ENCODE measurements around the gene MAST4. TPM values are rescaled to one million over a fixed set of nuclear protein-coding genes. Genes with fewer than 3 reads are reported as not detected.

MAST4 gene
- total RNA-seq, 1 donor from 2014 or later, result 19.0 TPM

GRCh38 chr5:67053229-67053628, 457.0 kb downstream of the MAST4 start:
- no peak overlapping the region for H3K27ac Mint-ChIP-seq
- intact Hi-C loops (cut with micrococcal nuclease), result no loop called here
- no peaks in the 10 kb centered on the region for H3K27me3 Mint-ChIP-seq (ENCODE audit: insufficient read depth)
- H3K4me1 Mint-ChIP-seq (ENCODE audit: low read depth), result peaks cover 15% of the 10 kb centered on the region
- H3K36me3 Mint-ChIP-seq (ENCODE audit: low read depth), result peaks cover 11% of the 10 kb centered on the region
- H3K4me3 Mint-ChIP-seq, result no peak overlapping the region
- no peak for DNase-seq (ENCODE audit: low spot score)
- H3K9me3 Mint-ChIP-seq, result no peaks in the 10 kb centered on the region

- no peak overlapping the region for H3K4me3 Mint-ChIP-seq
- no peak for DNase-seq (ENCODE audit: low spot score)
- H3K27ac Mint-ChIP-seq, result no peak overlapping the region
- H3K9me3 Mint-ChIP-seq, result no peaks in the 10 kb centered on the region
- H3K4me1 Mint-ChIP-seq (ENCODE audit: low read depth), result peaks cover 6% of the 10 kb centered on the region
- H3K27me3 Mint-ChIP-seq (ENCODE audit: insufficient read depth), result no peaks in the 10 kb centered on the region
- intact Hi-C loops (cut with micrococcal nuclease), result no loop called here
- H3K36me3 Mint-ChIP-seq (ENCODE audit: low read depth), result peaks cover 18% of the 10 kb centered on the region
Measured at GRCh38 chr5:67058998-67059743, 463.0 kb downstream of the MAST4 start.

DNA sequence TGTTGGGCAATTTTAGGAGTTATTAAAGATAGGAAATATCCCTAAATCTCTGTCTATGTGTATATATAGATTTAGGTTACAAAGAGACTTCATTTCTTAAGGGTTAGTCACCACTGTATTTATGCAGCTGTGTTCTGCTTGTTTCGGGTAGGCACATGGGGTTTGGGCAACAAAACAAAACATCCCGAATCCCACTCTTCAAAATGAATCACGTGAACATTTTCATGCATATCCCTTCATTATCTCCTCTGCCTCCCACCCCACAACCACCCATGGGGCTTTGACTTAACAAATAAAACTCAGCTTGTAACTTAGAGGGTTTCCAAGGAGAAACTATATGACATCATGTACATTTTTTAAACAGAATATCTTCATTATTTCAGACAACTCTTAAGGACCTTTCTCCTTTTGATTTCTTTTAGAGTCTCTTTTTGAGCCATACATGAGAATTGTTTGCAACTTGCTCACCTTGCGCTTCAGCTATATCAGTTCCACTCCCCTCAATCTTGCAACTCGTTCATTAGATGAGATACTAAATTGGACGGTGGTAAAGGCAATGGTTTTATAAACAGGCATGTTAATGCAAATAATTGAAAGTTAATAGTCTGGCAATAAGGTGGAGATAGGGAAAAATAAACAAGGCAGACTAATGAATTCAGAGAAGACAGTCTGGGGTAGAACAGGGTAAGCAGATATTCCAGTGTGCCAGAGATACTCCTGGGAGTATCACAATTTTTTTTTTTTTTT, 463.7 kb downstream of the MAST4 start:
- Mint-ChIP-seq H3K36me3 (ENCODE audit: low read depth) (peaks cover 17% of the 10 kb centered on the region), H3K27me3 (ENCODE audit: insufficient read depth) (no peaks in the 10 kb centered on the region), H3K27ac (no peak overlapping the region), H3K4me1 (ENCODE audit: low read depth) (peaks cover 7% of the 10 kb centered on the region), H3K9me3 (no peaks in the 10 kb centered on the region), H3K4me3 (no peak overlapping the region)
- intact Hi-C loops (cut with micrococcal nuclease), result no loop called here
- no peak for DNase-seq (ENCODE audit: low spot score)

DNA sequence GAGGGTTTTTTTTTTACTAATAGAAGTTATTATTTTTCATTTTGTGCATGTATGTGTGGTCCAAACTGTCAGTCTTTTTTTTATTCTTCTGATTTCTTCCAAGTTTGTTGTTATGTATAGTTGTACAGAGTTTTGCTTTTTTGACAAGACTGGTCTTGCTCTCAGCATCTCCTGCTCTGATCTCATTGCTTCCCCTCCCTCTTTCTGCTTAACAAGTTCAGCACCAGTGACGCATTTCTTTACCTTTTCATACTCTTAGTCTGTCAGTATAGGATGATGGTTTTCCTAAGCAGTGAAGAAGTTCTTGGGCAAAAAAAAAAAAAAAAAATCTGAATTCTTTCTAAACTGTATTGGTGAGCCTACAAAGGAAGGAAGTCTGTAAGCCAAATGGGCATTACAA, 465.3 kb downstream of the MAST4 start:
- H3K9me3 Mint-ChIP-seq, result no peaks in the 10 kb centered on the region

DNA sequence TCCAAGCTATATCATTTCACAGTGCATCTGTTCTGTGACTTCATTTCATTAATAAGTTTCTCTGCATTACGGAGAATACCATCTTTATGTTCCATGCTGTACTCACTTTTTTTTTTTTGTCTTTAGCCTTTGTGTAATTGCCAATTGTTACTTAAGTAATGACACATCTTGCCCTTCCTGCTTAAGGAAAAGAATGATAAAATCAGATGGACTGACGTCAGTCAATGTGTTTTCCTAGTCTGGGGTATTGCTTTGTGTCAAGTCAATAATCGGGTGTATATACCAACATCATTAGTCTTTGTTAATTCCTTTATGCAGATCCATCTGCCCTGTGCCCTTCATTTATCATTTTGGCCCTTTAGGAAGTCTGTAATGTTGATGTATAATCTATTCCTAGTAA, 466.9 kb downstream of the MAST4 start:
- no peak for DNase-seq (ENCODE audit: low spot score)
- H3K27ac Mint-ChIP-seq, result no peak overlapping the region
- H3K4me1 Mint-ChIP-seq (ENCODE audit: low read depth), result peaks cover 22% of the 10 kb centered on the region
- peaks cover 17% of the 10 kb centered on the region for H3K36me3 Mint-ChIP-seq (ENCODE audit: low read depth)
- no peaks in the 10 kb centered on the region for H3K27me3 Mint-ChIP-seq (ENCODE audit: insufficient read depth)
- intact Hi-C loops (cut with micrococcal nuclease), result no loop called here
- H3K4me3 Mint-ChIP-seq, result no peak overlapping the region
- no peaks in the 10 kb centered on the region for H3K9me3 Mint-ChIP-seq

More for the DNA sequence above, 465.3 kb downstream of the MAST4 start:
- Mint-ChIP-seq H3K36me3 (ENCODE audit: low read depth) (peaks cover 14% of the 10 kb centered on the region), H3K27ac (no peak overlapping the region), H3K4me3 (no peak overlapping the region), H3K27me3 (ENCODE audit: insufficient read depth) (no peaks in the 10 kb centered on the region), H3K4me1 (ENCODE audit: low read depth) (peaks cover 18% of the 10 kb centered on the region)
- intact Hi-C loops (cut with micrococcal nuclease), result no loop called here
- no peak for DNase-seq (ENCODE audit: low spot score)

DNA sequence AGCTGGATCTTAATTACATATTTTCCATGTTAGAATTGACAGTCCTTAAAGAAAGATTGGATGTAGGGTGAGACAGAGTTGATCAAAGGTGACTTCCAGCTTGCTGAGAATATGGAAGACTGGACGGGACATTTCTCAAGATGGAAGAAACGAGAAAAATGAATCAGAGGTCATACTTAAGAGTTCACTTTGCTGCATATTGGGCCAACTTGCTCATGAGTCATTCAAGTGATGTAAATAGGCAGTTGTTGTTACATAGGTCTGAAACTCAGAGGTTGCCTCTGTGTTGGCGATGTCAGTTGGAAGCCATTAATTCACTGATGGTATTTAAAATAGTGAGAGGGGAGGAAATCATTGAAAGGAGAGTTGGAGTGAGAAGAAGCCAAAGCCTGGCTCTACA, 467.6 kb downstream of the MAST4 start:
- intact Hi-C loops (cut with micrococcal nuclease), result no loop called here
- Mint-ChIP-seq H3K4me3 (no peak overlapping the region), H3K9me3 (no peaks in the 10 kb centered on the region), H3K4me1 (ENCODE audit: low read depth) (peaks cover 22% of the 10 kb centered on the region), H3K27me3 (ENCODE audit: insufficient read depth) (no peaks in the 10 kb centered on the region), H3K27ac (no peak overlapping the region), H3K36me3 (ENCODE audit: low read depth) (peaks cover 20% of the 10 kb centered on the region)
- DNase-seq (ENCODE audit: low spot score), result no peak

- peak overlapping the region; percentile 3 for H3K27ac Mint-ChIP-seq
- no peaks in the 10 kb centered on the region for H3K9me3 Mint-ChIP-seq
- no peaks in the 10 kb centered on the region for H3K27me3 Mint-ChIP-seq (ENCODE audit: insufficient read depth)
- peaks cover 19% of the 10 kb centered on the region for H3K36me3 Mint-ChIP-seq (ENCODE audit: low read depth)
- no peak for DNase-seq (ENCODE audit: low spot score)
- peaks cover 22% of the 10 kb centered on the region for H3K4me1 Mint-ChIP-seq (ENCODE audit: low read depth)
- intact Hi-C loops (cut with micrococcal nuclease), result loop anchor here (1.0 kb wide), 1 partner anchor 61 kb away; no protein-coding TSS in a partner anchor
- no peak overlapping the region for H3K4me3 Mint-ChIP-seq
Measured at GRCh38 chr5:67065237-67065636, 469.0 kb downstream of the MAST4 start.

- H3K27ac Mint-ChIP-seq, result no peak overlapping the region
- H3K9me3 Mint-ChIP-seq, result no peaks in the 10 kb centered on the region
- DNase-seq (ENCODE audit: low spot score), result no peak
- peaks cover 22% of the 10 kb centered on the region for H3K4me1 Mint-ChIP-seq (ENCODE audit: low read depth)
- H3K27me3 Mint-ChIP-seq (ENCODE audit: insufficient read depth), result no peaks in the 10 kb centered on the region
- H3K36me3 Mint-ChIP-seq (ENCODE audit: low read depth), result peaks cover 19% of the 10 kb centered on the region
- intact Hi-C loops (cut with micrococcal nuclease), result loop anchor here (1.0 kb wide), 1 partner anchor 61 kb away; no protein-coding TSS in a partner anchor
- H3K4me3 Mint-ChIP-seq, result no peak overlapping the region
Measured at GRCh38 chr5:67065696-67066095, 469.5 kb downstream of the MAST4 start.

- no peak overlapping the region for H3K4me3 Mint-ChIP-seq
- H3K27ac Mint-ChIP-seq, result no peak overlapping the region
- H3K4me1 Mint-ChIP-seq (ENCODE audit: low read depth), result peaks cover 22% of the 10 kb centered on the region
- no peak for DNase-seq (ENCODE audit: low spot score)
- peaks cover 14% of the 10 kb centered on the region for H3K36me3 Mint-ChIP-seq (ENCODE audit: low read depth)
- H3K27me3 Mint-ChIP-seq (ENCODE audit: insufficient read depth), result no peaks in the 10 kb centered on the region
- intact Hi-C loops (cut with micrococcal nuclease), result no loop called here
- no peaks in the 10 kb centered on the region for H3K9me3 Mint-ChIP-seq
Measured at GRCh38 chr5:67066815-67067214, 470.6 kb downstream of the MAST4 start.

DNA sequence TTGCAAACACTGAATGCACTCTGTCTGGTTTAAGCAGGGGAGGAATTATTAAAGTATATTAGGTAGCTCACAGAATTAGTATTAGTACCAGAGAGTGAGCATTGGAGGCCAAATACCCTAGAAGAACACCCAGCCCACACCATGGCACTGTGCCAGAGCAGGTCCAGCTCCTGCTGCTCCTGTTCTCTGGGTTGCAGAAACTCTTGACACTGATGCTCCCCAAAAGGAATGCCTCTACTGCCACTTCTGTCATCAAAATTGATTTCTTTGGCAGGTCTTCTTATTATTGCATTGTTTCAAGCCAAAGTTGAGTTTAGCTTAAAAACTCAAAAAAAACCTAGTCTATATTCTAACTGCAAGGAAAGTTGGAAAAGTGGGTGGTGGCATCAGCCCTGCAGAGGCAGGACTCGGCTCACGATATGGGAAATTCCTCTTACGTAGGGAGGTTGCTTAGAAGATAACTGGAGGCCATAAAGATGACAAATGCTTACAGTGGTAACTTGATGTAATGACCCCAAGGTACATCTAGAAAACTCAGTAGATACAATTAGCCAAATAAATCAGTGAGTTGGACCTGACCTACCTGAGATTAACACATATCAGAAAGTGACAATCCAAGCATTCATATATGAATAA, 477.0 kb downstream of the MAST4 start:
- H3K27ac Mint-ChIP-seq, result no peak overlapping the region
- intact Hi-C loops (cut with micrococcal nuclease), result no loop called here
- peaks cover 7% of the 10 kb centered on the region for H3K36me3 Mint-ChIP-seq (ENCODE audit: low read depth)
- no peak overlapping the region for H3K4me3 Mint-ChIP-seq
- H3K4me1 Mint-ChIP-seq (ENCODE audit: low read depth), result no peaks in the 10 kb centered on the region
- DNase-seq (ENCODE audit: low spot score), result no peak
- H3K27me3 Mint-ChIP-seq (ENCODE audit: insufficient read depth), result no peaks in the 10 kb centered on the region
- no peaks in the 10 kb centered on the region for H3K9me3 Mint-ChIP-seq

- Mint-ChIP-seq H3K9me3 (no peaks in the 10 kb centered on the region), H3K36me3 (ENCODE audit: low read depth) (peaks cover 9% of the 10 kb centered on the region), H3K4me3 (no peak overlapping the region), H3K27ac (no peak overlapping the region), H3K27me3 (ENCODE audit: insufficient read depth) (no peaks in the 10 kb centered on the region), H3K4me1 (ENCODE audit: low read depth) (no peaks in the 10 kb centered on the region)
- no peak for DNase-seq (ENCODE audit: low spot score)
- intact Hi-C loops (cut with micrococcal nuclease), result no loop called here
Measured at GRCh38 chr5:67077296-67077695, 481.1 kb downstream of the MAST4 start.

GRCh38 chr5:67081261-67081660, 485.1 kb downstream of the MAST4 start:
- peaks cover 5% of the 10 kb centered on the region for H3K4me1 Mint-ChIP-seq (ENCODE audit: low read depth)
- no peak overlapping the region for H3K27ac Mint-ChIP-seq
- intact Hi-C loops (cut with micrococcal nuclease), result no loop called here
- no peaks in the 10 kb centered on the region for H3K9me3 Mint-ChIP-seq
- H3K4me3 Mint-ChIP-seq, result no peak overlapping the region
- no peak for DNase-seq (ENCODE audit: low spot score)
- H3K27me3 Mint-ChIP-seq (ENCODE audit: insufficient read depth), result no peaks in the 10 kb centered on the region
- H3K36me3 Mint-ChIP-seq (ENCODE audit: low read depth), result peaks cover 7% of the 10 kb centered on the region

GRCh38 chr5:67082941-67083340, 486.7 kb downstream of the MAST4 start:
- no peaks in the 10 kb centered on the region for H3K9me3 Mint-ChIP-seq
- H3K27me3 Mint-ChIP-seq (ENCODE audit: insufficient read depth), result no peaks in the 10 kb centered on the region
- no peak for DNase-seq (ENCODE audit: low spot score)
- no peak overlapping the region for H3K4me3 Mint-ChIP-seq
- intact Hi-C loops (cut with micrococcal nuclease), result no loop called here
- no peak overlapping the region for H3K27ac Mint-ChIP-seq
- H3K4me1 Mint-ChIP-seq (ENCODE audit: low read depth), result peaks cover 12% of the 10 kb centered on the region
- H3K36me3 Mint-ChIP-seq (ENCODE audit: low read depth), result peaks cover 4% of the 10 kb centered on the region
